ENCODE results near the gene VWA5A. TPM values are rescaled to one million over a fixed set of nuclear protein-coding genes. Genes with fewer than 3 reads are reported as not detected.
A peak's percentile ranks its signal among the peaks of the same experiment; 100 is the strongest.

The VWA5A gene
- total RNA-seq, 1 donor from 2014 or later, result 6.1 TPM

GRCh38 chr11:124113890-124114289 lies 1.4 kb upstream of the VWA5A start:
- Mint-ChIP-seq H3K4me3 (no peak overlapping the region), H3K27ac (ENCODE audit: unreplicated experiment) (no peak overlapping the region), H3K9me3 (no peaks in the 10 kb centered on the region), H3K4me1 (peaks cover 18% of the 10 kb centered on the region), H3K36me3 (ENCODE audit: low read depth) (peaks cover 3% of the 10 kb centered on the region), H3K27me3 (ENCODE audit: low read depth) (no peaks in the 10 kb centered on the region)
- TF ChIP-seq CTCF (conservative IDR thresholded peaks at IDR 0.05), result no peak
- no peak for DNase-seq (ENCODE audit: low read depth, low spot score)

DNA sequence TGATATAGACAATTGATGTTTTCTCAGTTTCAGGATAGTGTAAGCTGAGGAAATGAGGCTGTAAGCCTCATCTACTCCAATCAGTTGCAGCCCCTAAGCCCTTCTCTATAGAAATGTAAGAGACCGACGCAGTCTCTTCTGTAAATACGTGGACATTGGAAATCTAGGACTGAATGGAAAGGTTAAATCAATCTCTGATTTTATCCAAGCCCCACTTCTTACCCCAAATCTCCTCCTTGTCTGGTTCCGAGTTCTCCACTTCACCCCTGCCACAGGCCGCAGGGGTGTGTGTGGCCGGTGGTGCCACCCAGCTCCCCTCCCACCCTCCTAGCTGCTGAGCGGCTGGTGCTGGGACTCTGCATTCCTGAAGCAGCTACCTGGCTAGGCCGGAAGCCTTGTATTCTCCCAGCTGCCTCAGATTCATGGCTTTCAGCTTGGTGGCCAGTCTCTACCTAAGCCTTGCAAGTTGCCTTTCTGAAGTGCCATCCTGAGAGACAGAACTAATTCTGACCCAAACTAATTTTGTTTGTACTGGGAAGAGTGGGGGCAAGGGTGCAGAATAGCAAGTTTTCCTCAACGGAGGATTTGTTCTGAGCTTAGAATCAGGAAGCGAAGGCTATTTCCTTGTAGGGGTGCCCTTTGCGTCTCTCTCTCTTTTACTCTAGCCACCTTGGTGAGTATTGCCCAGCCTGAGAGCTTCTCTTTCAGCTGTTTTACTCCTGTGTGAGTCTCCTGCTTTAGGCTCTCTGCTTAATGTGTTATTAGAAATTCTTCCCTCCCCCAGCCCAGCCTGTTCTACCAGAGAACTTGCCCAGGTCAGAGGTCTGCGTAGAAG lies 749 bp downstream of the VWA5A start:
- DNase-seq (ENCODE audit: low read depth, low spot score), result no peak
- no peak for TF ChIP-seq CTCF (conservative IDR thresholded peaks at IDR 0.05)
- Mint-ChIP-seq H3K27me3 (ENCODE audit: low read depth) (no peaks in the 10 kb centered on the region), H3K4me3 (peak overlapping the region; percentile 84), H3K9me3 (no peaks in the 10 kb centered on the region), H3K4me1 (peaks cover 18% of the 10 kb centered on the region), H3K36me3 (ENCODE audit: low read depth) (peaks cover 10% of the 10 kb centered on the region), H3K27ac (ENCODE audit: unreplicated experiment) (peak overlapping the region; percentile 27)

DNA sequence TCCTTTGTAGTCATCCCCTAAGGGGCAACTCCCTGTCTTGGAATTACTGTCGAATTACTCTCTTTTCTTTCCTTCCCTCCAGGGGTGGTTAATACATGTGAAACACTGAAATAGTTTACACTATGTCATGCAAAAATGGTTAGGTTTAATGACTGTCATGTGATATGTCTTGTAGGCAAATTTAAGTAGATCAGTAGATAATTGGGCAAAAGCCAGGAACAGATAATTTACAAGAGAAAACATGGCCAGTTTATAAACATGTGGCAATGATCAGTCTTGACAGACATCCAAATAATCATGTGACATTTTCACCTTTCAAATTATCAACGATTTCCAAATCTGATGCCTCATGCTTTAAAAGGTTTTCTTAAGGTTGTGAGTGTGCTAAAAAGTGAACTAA lies 3.9 kb downstream of the VWA5A start:
- Mint-ChIP-seq H3K27me3 (ENCODE audit: low read depth) (no peaks in the 10 kb centered on the region), H3K9me3 (no peaks in the 10 kb centered on the region), H3K36me3 (ENCODE audit: low read depth) (peaks cover 20% of the 10 kb centered on the region), H3K4me3 (no peak overlapping the region), H3K4me1 (peaks cover 18% of the 10 kb centered on the region), H3K27ac (ENCODE audit: unreplicated experiment) (no peak overlapping the region)
- DNase-seq (ENCODE audit: low read depth, low spot score), result no peak
- no peak for TF ChIP-seq CTCF (conservative IDR thresholded peaks at IDR 0.05)

- Mint-ChIP-seq H3K9me3 (no peaks in the 10 kb centered on the region), H3K27ac (ENCODE audit: unreplicated experiment) (no peak overlapping the region), H3K4me1 (peaks cover 5% of the 10 kb centered on the region), H3K27me3 (ENCODE audit: low read depth) (no peaks in the 10 kb centered on the region), H3K4me3 (no peak overlapping the region), H3K36me3 (ENCODE audit: low read depth) (peaks cover 22% of the 10 kb centered on the region)
- no peak for TF ChIP-seq CTCF (conservative IDR thresholded peaks at IDR 0.05)
- no peak for DNase-seq (ENCODE audit: low read depth, low spot score)
Measured at GRCh38 chr11:124120891-124121290, 5.6 kb downstream of the VWA5A start.

DNA sequence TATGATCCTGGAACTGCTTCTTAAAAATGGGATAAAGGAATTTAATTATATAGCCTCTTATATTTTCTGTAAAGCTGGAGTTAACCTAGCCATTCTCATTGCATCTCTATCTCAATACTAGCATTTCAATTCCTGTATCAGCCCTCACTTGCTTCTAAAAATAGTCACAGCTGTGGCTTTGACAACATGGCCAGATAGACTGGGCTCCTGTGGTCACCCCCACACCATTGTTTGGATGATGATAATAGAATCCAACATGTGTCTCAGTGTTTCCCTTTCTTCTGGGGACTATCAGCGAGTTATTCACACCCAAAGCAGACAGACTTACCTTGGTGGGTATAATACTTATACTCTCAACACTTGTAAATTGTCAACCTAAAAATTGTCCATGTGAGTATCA lies 6.9 kb downstream of the VWA5A start:
- no peak for TF ChIP-seq CTCF (conservative IDR thresholded peaks at IDR 0.05)
- no peaks in the 10 kb centered on the region for H3K4me1 Mint-ChIP-seq
- no peaks in the 10 kb centered on the region for H3K9me3 Mint-ChIP-seq
- no peaks in the 10 kb centered on the region for H3K27me3 Mint-ChIP-seq (ENCODE audit: low read depth)
- H3K27ac Mint-ChIP-seq (ENCODE audit: unreplicated experiment), result no peak overlapping the region
- H3K36me3 Mint-ChIP-seq (ENCODE audit: low read depth), result peaks cover 25% of the 10 kb centered on the region
- no peak overlapping the region for H3K4me3 Mint-ChIP-seq
- no peak for DNase-seq (ENCODE audit: low read depth, low spot score)
